GM19099 (cell line): ENCODE results near the gene CHERP.

Experiments used
- POLR2A ChIP-seq: IDR thresholded peaks from 3 replicates; pipeline ENCODE4 v1.6.1; 2011; ENCODE audit warnings: low read depth; ENCODE audit not compliant: insufficient read length; ENCODE audit errors: extremely low read depth

CHERP gene

GRCh38 chr19:16566161-16566560 lies 23.9 kb upstream of the CHERP start:
- no peak for TF ChIP-seq POLR2A

- no peak for TF ChIP-seq POLR2A
Observed at GRCh38 chr19:16564842-16565241, 22.6 kb upstream of the CHERP start.

GRCh38 chr19:16562608-16563025 lies 20.4 kb upstream of the CHERP start:
- no peak for TF ChIP-seq POLR2A

GRCh38 chr19:16561382-16561781 lies 19.1 kb upstream of the CHERP start:
- TF ChIP-seq POLR2A = no peak

- TF ChIP-seq POLR2A = no peak
Observed at GRCh38 chr19:16559780-16560276, 17.6 kb upstream of the CHERP start.

- no peak for TF ChIP-seq POLR2A
Observed at GRCh38 chr19:16554776-16555175, 12.5 kb upstream of the CHERP start.

- no peak for TF ChIP-seq POLR2A
Observed at GRCh38 chr19:16548956-16549355, 6.7 kb upstream of the CHERP start.

- TF ChIP-seq POLR2A = no peak
Observed at GRCh38 chr19:16544473-16545231, 2.4 kb upstream of the CHERP start.

GRCh38 chr19:16542910-16543472 lies 754 bp upstream of the CHERP start:
- TF ChIP-seq POLR2A = no peak

- TF ChIP-seq POLR2A = no peak
Observed at GRCh38 chr19:16541526-16542044, 652 bp downstream of the CHERP start.

- TF ChIP-seq POLR2A = no peak
Observed at GRCh38 chr19:16540948-16541347, 1.3 kb downstream of the CHERP start.

GRCh38 chr19:16537111-16537510 lies 5.1 kb downstream of the CHERP start:
- TF ChIP-seq POLR2A = no peak

GRCh38 chr19:16536130-16536529 lies 6.1 kb downstream of the CHERP start:
- TF ChIP-seq POLR2A = no peak

GRCh38 chr19:16535381-16535780 lies 6.9 kb downstream of the CHERP start:
- TF ChIP-seq POLR2A = no peak

- no peak for TF ChIP-seq POLR2A
Observed at GRCh38 chr19:16532440-16533234, 9.6 kb downstream of the CHERP start.

GRCh38 chr19:16531380-16531669 lies 10.9 kb downstream of the CHERP start:
- no peak for TF ChIP-seq POLR2A

GRCh38 chr19:16530540-16531379 lies 11.5 kb downstream of the CHERP start:
- no peak for TF ChIP-seq POLR2A
